ENCODE measurements around the gene CADPS.

- TF ChIP-seq CTCF (optimal IDR thresholded peaks at IDR 0.05 in 1 of 3, IDR thresholded peaks at IDR 0.05 in 1 of 3, conservative IDR thresholded peaks at IDR 0.05 in 1 of 3; ENCODE audit: extremely low read depth in 1 of 3, insufficient read depth in 2 of 3, low read length in 3 of 3) (no peak), EZH2 (IDR thresholded peaks at IDR 0.05; ENCODE audit: low read length) (no peak)
Observed at GRCh38 chr3:62467966-62468722, 407.1 kb downstream of the CADPS start.
